Breast epithelium (tissue), 4 donors: ENCODE data around the gene OXA1L. TPM values are rescaled to one million over a fixed set of nuclear protein-coding genes. Genes with fewer than 3 reads are reported as not detected.

Source experiments
- DNase-seq, 2 donors: peaks; one replicate each; pipeline ENCODE4 v3.0.0-alpha.2; 2019; ENCODE audit warnings: low spot score in 2 of 2
- H3K27ac ChIP-seq, 2 donors: fragments of 200-600 bp; sonication (generic) in 1 of 2; one replicate each; pipeline ENCODE4 v1.5.1; 2016 to 2019; ENCODE audit warnings: mild to moderate bottlenecking in 1 of 2
- H3K27me3 ChIP-seq, 2 donors: fragments of 200-600 bp; sonication (generic) in 1 of 2; one replicate each; pipeline versions ENCODE4 v1.5.1 to v1.6.0; 2017 to 2019; ENCODE audit warnings: control low read depth in 1 of 2, mild to moderate bottlenecking in 1 of 2
- H3K36me3 ChIP-seq: fragments of 200-600 bp; one replicate; pipeline ENCODE4 v1.5.1; 2019
- H3K4me1 ChIP-seq, 2 donors: fragments of 200-600 bp; sonication (generic); one replicate each; pipeline ENCODE4 v1.5.1; 2016 to 2019; ENCODE audit warnings: control low read depth in 1 of 2
- H3K4me3 ChIP-seq, 3 donors: fragments of 200-600 bp; sonication (generic); 1 replicate in 2 of 3; 2 replicates in 1 of 3; pipeline ENCODE4 v1.5.1; 2016 to 2019; ENCODE audit warnings: mild to moderate bottlenecking in 3 of 3, moderate library complexity in 2 of 3
- H3K9me3 ChIP-seq, 2 donors: fragments of 200-600 bp; sonication (generic) in 1 of 2; one replicate each; pipeline ENCODE4 v1.5.1; 2016 to 2019; ENCODE audit warnings: control low read depth in 1 of 2
- CTCF ChIP-seq, 3 donors: fragments of 450-650 bp; IDR thresholded peaks; one replicate each; pipeline ENCODE4 v1.5.1; 2016 to 2017; ENCODE audit warnings: antibody characterized with exemption in 3 of 3, mild to moderate bottlenecking in 3 of 3, moderate library complexity in 3 of 3
- POLR2A ChIP-seq: fragments of 450-650 bp; IDR thresholded peaks from one replicate; pipeline ENCODE4 v1.6.1; 2016; ENCODE audit warnings: antibody characterized with exemption, mild to moderate bottlenecking, moderate library complexity
- POLR2AphosphoS5 ChIP-seq, 3 donors: sonication (generic); formaldehyde crosslinking; IDR thresholded peaks; one replicate each; pipeline ENCODE4 v1.6.1; 2017; ENCODE audit warnings: antibody characterized with exemption in 3 of 3
- intact Hi-C: fragments of 100-400 bp; cut with DNase I; formaldehyde crosslinking; loops from one replicate; pipeline ENCODE4 v1.15.1; 2023; ENCODE audit warnings: low total_unique reads
- total RNA-seq, 3 donors: library from RNA; depleted of rRNA; stranded (reverse); fragments of >200 nt; gene quantifications; one replicate each; pipeline ENCODE4 v1.1.0, GENCODE V29; 2016

The OXA1L gene
- total RNA-seq, 3 donors from 2014 or later: 80.0 to 145 (median 101) TPM

DNA sequence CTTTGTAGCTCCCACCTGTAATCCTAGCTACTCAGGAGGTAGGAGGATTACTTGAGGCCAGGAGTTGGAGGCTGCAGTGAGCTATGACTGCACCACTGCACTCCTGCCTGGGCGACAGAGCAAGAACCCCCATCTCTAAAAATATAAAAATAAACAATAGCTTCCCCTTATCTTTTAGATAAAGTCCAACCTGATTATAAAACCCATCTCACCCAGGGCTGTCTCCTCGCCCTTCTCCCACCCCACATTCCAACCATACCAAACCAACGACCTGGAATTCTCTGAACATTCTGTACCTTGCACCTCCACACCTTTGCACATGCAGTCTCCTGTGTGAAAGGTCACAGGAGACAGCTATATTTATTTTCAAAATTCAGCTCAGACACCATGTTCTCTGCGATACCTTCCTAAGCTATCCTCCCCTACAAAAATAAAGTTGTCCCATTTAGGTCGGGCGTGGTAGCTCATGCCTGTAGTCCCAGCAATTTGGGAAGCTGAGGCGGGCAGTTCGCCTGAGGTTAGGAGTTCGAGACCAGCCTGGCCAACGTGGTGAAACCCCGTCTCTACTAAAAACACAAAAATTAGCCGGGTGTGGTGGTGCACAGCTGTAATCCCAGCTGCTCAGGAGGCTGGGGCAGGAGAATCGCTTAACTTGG lies 41.1 kb downstream of the OXA1L start:
- H3K9me3 ChIP-seq: no peaks in the 10 kb centered on the region
- H3K27me3 ChIP-seq: no peaks in the 10 kb centered on the region
- no peaks in the 10 kb centered on the region for H3K36me3 ChIP-seq
- no peak for TF ChIP-seq POLR2AphosphoS5 (IDR thresholded peaks at IDR 0.05)
- TF ChIP-seq POLR2A: no peak
- TF ChIP-seq CTCF (IDR thresholded peaks at IDR 0.05): no peak
- DNase-seq: no peak
- H3K4me1 ChIP-seq: no peaks in the 10 kb centered on the region
- H3K27ac ChIP-seq: no peak overlapping the region
- intact Hi-C loops: no loop called here
- H3K4me3 ChIP-seq: no peak overlapping the region

DNA sequence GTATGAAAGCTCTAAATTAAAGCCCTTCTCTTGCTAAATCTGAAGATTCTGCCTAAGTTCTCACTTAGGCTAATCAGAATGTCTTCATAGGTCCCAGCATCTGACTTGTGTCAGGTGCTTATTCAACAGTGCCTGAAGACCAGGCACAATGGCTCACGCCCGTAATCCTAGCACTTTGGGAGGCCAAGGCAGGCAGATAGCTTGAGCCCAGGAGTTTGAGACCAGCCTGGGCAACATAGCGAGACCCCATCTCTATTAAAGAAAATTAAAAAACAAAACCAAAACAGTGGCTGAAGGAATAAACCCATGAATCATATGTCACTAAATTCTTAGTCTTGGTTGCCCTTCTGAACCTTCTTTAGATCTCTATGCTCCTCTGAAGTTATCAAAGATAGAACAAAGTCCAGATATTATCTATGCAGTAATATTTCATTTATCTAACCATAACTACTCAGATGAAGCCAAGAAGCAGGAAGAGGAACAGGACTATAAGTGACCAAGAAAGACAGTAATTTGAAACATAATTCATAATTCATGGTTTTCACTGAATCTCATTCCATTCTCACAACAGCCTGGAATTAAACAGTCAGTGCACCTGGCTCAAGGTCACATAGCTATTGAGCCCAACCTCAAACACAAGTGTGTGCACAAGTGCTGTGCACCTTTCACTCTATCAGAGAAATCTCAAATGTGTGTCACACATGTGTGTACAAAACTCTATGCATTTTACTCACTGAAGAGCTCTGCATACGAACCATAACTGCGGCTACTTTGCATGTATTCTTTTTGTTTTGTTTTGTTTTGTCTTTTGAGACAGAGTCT lies 42.1 kb downstream of the OXA1L start:
- no peaks in the 10 kb centered on the region for H3K36me3 ChIP-seq
- no peak overlapping the region for H3K27ac ChIP-seq
- H3K4me1 ChIP-seq: no peaks in the 10 kb centered on the region
- no peaks in the 10 kb centered on the region for H3K27me3 ChIP-seq
- intact Hi-C loops: no loop called here
- TF ChIP-seq CTCF (IDR thresholded peaks at IDR 0.05): no peak
- TF ChIP-seq POLR2AphosphoS5 (IDR thresholded peaks at IDR 0.05): no peak
- no peak for TF ChIP-seq POLR2A
- H3K9me3 ChIP-seq: no peaks in the 10 kb centered on the region
- H3K4me3 ChIP-seq: no peak overlapping the region
- DNase-seq: no peak

GRCh38 chr14:22811722-22812121 lies 45.2 kb downstream of the OXA1L start:
- no peak overlapping the region for H3K4me3 ChIP-seq
- no peak overlapping the region for H3K27ac ChIP-seq
- intact Hi-C loops: no loop called here

GRCh38 chr14:22812744-22813143 lies 46.3 kb downstream of the OXA1L start:
- no peak overlapping the region for H3K27ac ChIP-seq
- no peaks in the 10 kb centered on the region for H3K4me1 ChIP-seq
- H3K36me3 ChIP-seq: no peaks in the 10 kb centered on the region
- H3K27me3 ChIP-seq: no peaks in the 10 kb centered on the region
- H3K9me3 ChIP-seq: no peaks in the 10 kb centered on the region
- H3K4me3 ChIP-seq: no peak overlapping the region
- TF ChIP-seq CTCF (IDR thresholded peaks at IDR 0.05): no peak
- TF ChIP-seq POLR2AphosphoS5 (IDR thresholded peaks at IDR 0.05): no peak
- no peak for TF ChIP-seq POLR2A
- intact Hi-C loops: no loop called here
- DNase-seq: no peak

More at GRCh38 chr14:22811722-22812121, 45.2 kb downstream of the OXA1L start:
- Histone ChIP-seq H3K36me3 (no peaks in the 10 kb centered on the region), H3K4me1 (no peaks in the 10 kb centered on the region), H3K27me3 (no peaks in the 10 kb centered on the region), H3K9me3 (no peaks in the 10 kb centered on the region)
- no peak for DNase-seq
- TF ChIP-seq POLR2A (no peak), POLR2AphosphoS5 (IDR thresholded peaks at IDR 0.05) (no peak), CTCF (IDR thresholded peaks at IDR 0.05) (no peak)

DNA sequence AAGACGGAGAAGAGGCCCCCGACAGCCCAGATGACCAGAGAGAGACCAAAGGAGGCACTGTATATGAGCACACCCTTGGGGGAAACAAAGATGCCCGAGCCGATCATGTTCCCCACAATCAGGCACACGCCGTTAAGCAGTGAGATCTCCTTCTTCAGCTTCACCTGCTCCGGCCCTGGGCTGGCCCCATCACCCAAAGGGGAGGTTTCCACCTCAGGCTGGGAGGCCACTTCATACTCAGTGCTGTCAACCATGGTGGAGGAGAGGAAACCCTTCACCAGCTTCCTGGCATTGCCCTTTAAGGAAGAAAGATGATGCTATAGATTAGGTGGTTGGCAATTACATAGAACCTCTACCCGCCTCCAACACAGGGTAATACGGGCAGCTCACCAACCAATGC lies 46.7 kb downstream of the OXA1L start:
- no peaks in the 10 kb centered on the region for H3K9me3 ChIP-seq
- intact Hi-C loops: no loop called here
- H3K36me3 ChIP-seq: no peaks in the 10 kb centered on the region
- no peak for TF ChIP-seq CTCF (IDR thresholded peaks at IDR 0.05)
- no peak for TF ChIP-seq POLR2A
- TF ChIP-seq POLR2AphosphoS5 (IDR thresholded peaks at IDR 0.05): no peak
- no peaks in the 10 kb centered on the region for H3K27me3 ChIP-seq
- DNase-seq: no peak
- no peak overlapping the region for H3K27ac ChIP-seq
- H3K4me1 ChIP-seq: no peaks in the 10 kb centered on the region
- H3K4me3 ChIP-seq: no peak overlapping the region
